OCI-LY1 (cell line): ENCODE data around the gene TPD52L1.

ENCODE experiments used
- H2AFZ ChIP-seq: fragments of 200-600 bp; sonication (generic), shearing (Covaris generic); 2 replicates; pipeline ENCODE4 v1.6.0; 2014; ENCODE audit warnings: antibody characterized with exemption, mild to moderate bottlenecking, low read length
- H3F3A ChIP-seq: fragments of 200-600 bp; sonication (generic), shearing (Covaris generic); 2 replicates; pipeline ENCODE4 v1.6.0; 2014; ENCODE audit warnings: mild to moderate bottlenecking, antibody characterized with exemption, low read length, moderate library complexity; ENCODE audit not compliant: insufficient read depth
- H3K27ac ChIP-seq: fragments of 200-600 bp; sonication (generic); 2 replicates; pipeline ENCODE4 v1.5.1; 2014; ENCODE audit warnings: low read length, mixed run types, mild to moderate bottlenecking, low read depth; ENCODE audit not compliant: poor library complexity, severe bottlenecking
- H3K27me3 ChIP-seq: fragments of 200-600 bp; sonication (generic); 2 replicates; pipeline ENCODE4 v1.6.0; 2014; ENCODE audit warnings: antibody characterized with exemption, mild to moderate bottlenecking, low read length, moderate library complexity; ENCODE audit not compliant: insufficient read depth
- H3K36me3 ChIP-seq: fragments of 200-600 bp; sonication (generic); 2 replicates; pipeline ENCODE4 v1.6.1; 2014; ENCODE audit warnings: mild to moderate bottlenecking, antibody characterized with exemption, low read length, moderate library complexity, mixed read lengths; ENCODE audit not compliant: insufficient read depth
- H3K4me1 ChIP-seq: fragments of 200-600 bp; sonication (generic); 2 replicates; pipeline ENCODE4 v1.5.1; 2014; ENCODE audit warnings: mild to moderate bottlenecking, low read length, moderate library complexity; ENCODE audit not compliant: insufficient read depth, severe bottlenecking
- H3K4me2 ChIP-seq: fragments of 200-600 bp; sonication (generic), shearing (Covaris generic); 2 replicates; pipeline ENCODE4 v1.6.1; 2014; ENCODE audit warnings: low read length
- H3K4me3 ChIP-seq: fragments of 200-600 bp; sonication (generic); 2 replicates; pipeline ENCODE4 v1.5.1; 2014; ENCODE audit warnings: low read length, low read depth, mild to moderate bottlenecking, mixed read lengths; ENCODE audit not compliant: poor library complexity, severe bottlenecking
- H3K79me2 ChIP-seq: fragments of 200-600 bp; shearing (Covaris generic); 2 replicates; pipeline ENCODE4 v1.6.1; 2016; ENCODE audit warnings: mixed run types, low read length, mixed read lengths; ENCODE audit not compliant: insufficient read depth
- H3K9ac ChIP-seq: fragments of 200-600 bp; sonication (generic), shearing (Covaris generic); 2 replicates; pipeline ENCODE4 v1.6.1; 2014; ENCODE audit warnings: mild to moderate bottlenecking, low read length, mixed read lengths
- H3K9me2 ChIP-seq: fragments of 200-600 bp; sonication (generic), shearing (Covaris generic); 2 replicates; pipeline ENCODE4 v1.6.1; 2014; ENCODE audit warnings: low read depth, mild to moderate bottlenecking, low read length, mixed read lengths
- H3K9me3 ChIP-seq: fragments of 200-600 bp; shearing (Covaris generic); 2 replicates; pipeline ENCODE4 v1.6.1; 2014; ENCODE audit warnings: low read length, mixed read lengths
- H4K20me1 ChIP-seq: fragments of 200-600 bp; sonication (generic), shearing (Covaris generic); 2 replicates; pipeline ENCODE4 v1.6.0; 2016; ENCODE audit warnings: mild to moderate bottlenecking, low read length; ENCODE audit not compliant: insufficient read depth
- EZH2 ChIP-seq: fragments of 200-600 bp; sonication (generic), shearing (Covaris generic); IDR thresholded peaks from 2 replicates; pipeline ENCODE4 v1.8.0; 2017; ENCODE audit warnings: borderline replicate concordance, mixed run types, mild to moderate bottlenecking, antibody characterized with exemption, low read length, moderate library complexity, mixed read lengths
- TF ChIP-seq, protein P1 (sequence below): fragments of 200-600 bp; sonication (generic), shearing (Covaris generic); IDR thresholded peaks from 2 replicates; pipeline ENCODE4 v1.5.1; 2017; ENCODE audit warnings: mild to moderate bottlenecking, antibody characterized with exemption, low read length, moderate library complexity, mixed read lengths

TPD52L1 gene

DNA sequence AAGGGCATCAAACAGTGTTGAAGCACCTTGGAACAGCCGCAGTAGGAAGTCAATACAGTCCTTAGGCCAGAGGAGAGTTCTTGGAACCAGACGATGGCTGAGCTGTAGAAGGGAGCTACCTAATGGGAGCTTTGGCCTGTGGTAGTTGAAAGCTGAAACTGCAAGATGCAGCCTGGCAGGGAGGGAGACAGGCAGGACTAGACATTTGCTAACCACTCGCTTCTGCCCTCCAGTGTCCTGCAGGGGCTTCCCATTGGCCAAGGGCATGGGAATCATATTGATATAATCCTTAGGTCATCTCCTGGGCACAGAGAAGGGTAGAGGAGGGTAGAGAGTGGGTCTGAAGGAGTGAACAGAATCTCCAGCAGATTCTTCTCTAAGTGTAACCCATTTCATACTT lies 60.4 kb downstream of the TPD52L1 start:
- Histone ChIP-seq H4K20me1 (no peaks in the 10 kb centered on the region), H3K4me3 (no peak overlapping the region), H3K9me2 (no peaks in the 10 kb centered on the region), H3K9me3 (no peaks in the 10 kb centered on the region), H2AFZ (no peak overlapping the region), H3K79me2 (no peaks in the 10 kb centered on the region), H3K27ac (no peak overlapping the region), H3K36me3 (no peaks in the 10 kb centered on the region), H3K9ac (no peak overlapping the region), H3K27me3 (no peaks in the 10 kb centered on the region), H3K4me1 (no peaks in the 10 kb centered on the region), H3K4me2 (no peak overlapping the region), H3F3A (no peaks in the 10 kb centered on the region)
- TF ChIP-seq, protein P1, sequence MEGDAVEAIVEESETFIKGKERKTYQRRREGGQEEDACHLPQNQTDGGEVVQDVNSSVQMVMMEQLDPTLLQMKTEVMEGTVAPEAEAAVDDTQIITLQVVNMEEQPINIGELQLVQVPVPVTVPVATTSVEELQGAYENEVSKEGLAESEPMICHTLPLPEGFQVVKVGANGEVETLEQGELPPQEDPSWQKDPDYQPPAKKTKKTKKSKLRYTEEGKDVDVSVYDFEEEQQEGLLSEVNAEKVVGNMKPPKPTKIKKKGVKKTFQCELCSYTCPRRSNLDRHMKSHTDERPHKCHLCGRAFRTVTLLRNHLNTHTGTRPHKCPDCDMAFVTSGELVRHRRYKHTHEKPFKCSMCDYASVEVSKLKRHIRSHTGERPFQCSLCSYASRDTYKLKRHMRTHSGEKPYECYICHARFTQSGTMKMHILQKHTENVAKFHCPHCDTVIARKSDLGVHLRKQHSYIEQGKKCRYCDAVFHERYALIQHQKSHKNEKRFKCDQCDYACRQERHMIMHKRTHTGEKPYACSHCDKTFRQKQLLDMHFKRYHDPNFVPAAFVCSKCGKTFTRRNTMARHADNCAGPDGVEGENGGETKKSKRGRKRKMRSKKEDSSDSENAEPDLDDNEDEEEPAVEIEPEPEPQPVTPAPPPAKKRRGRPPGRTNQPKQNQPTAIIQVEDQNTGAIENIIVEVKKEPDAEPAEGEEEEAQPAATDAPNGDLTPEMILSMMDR, result no peak
- no peak for TF ChIP-seq EZH2

DNA sequence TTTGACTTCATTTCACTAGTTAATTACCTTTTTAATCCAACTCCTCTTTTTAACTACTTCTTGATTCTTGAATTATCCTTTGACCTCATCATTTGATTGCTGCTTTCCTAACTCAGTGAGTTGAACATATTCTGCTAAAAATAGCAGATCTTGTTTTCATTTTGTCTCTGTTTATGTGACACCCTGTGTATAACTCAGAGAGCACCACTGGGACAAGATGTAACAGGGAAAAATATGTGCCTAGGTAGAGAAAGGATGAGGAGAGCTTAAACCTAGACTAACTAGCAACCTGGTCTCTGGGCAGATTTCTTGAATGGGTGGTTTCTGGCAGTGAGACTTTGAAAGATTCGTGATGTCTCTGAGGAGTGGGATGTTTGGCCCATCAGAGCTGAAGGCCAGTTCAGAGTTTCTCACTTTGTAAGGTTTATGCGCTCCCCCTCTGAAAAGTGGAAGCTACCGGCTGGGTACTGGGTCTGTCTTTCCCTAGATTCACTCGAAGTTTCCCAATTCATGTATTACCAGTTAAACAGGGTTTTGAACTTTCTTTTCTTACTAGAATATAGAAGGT lies 61.8 kb downstream of the TPD52L1 start:
- H3K9me2 ChIP-seq, result no peaks in the 10 kb centered on the region
- TF ChIP-seq EZH2, result no peak
- TF ChIP-seq, protein P1, result no peak

DNA sequence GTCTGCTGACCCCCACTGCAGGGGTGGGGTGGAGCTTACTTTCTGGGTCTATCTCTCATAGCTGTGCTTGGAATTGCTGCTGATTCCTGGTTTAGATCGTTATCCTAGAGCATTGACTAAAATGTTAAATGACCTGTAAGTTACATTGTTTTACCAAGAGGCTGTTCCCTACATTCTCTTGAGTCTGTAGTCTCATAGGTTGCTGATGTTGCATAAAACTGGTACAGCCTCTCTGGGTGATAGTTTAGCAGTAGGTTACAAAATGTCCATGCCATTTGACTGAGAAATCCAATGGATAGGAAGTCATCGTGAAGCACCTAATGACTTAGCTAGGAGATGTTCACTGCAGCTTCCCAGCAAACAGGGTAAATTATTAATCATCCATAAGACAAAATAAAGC lies 62.4 kb downstream of the TPD52L1 start:
- Histone ChIP-seq H3K4me2 (no peak overlapping the region), H3K27ac (no peak overlapping the region), H3K79me2 (no peaks in the 10 kb centered on the region), H3K9me3 (no peaks in the 10 kb centered on the region), H3K36me3 (no peaks in the 10 kb centered on the region), H3K9me2 (no peaks in the 10 kb centered on the region), H3K4me1 (no peaks in the 10 kb centered on the region), H3K27me3 (no peaks in the 10 kb centered on the region), H3F3A (no peaks in the 10 kb centered on the region), H3K9ac (no peak overlapping the region), H2AFZ (no peak overlapping the region), H3K4me3 (no peak overlapping the region), H4K20me1 (no peaks in the 10 kb centered on the region)
- TF ChIP-seq, protein P1, result no peak
- TF ChIP-seq EZH2, result no peak

More for the DNA sequence above, 61.8 kb downstream of the TPD52L1 start:
- Histone ChIP-seq H4K20me1 (no peaks in the 10 kb centered on the region), H3K9ac (no peak overlapping the region), H3K36me3 (no peaks in the 10 kb centered on the region), H3K27me3 (no peaks in the 10 kb centered on the region), H3K79me2 (no peaks in the 10 kb centered on the region), H3F3A (no peaks in the 10 kb centered on the region), H2AFZ (no peak overlapping the region), H3K4me2 (no peak overlapping the region), H3K4me1 (no peaks in the 10 kb centered on the region), H3K9me3 (no peaks in the 10 kb centered on the region), H3K27ac (no peak overlapping the region), H3K4me3 (no peak overlapping the region)
